GM23338 (cell line): ENCODE results near the gene TANGO6. TPM values are rescaled to one million over a fixed set of nuclear protein-coding genes. Genes with fewer than 3 reads are reported as not detected.

Experiments used
- ATAC-seq: fragments of 200-7000 bp; cut with Tn5 transposase; 3 replicates; pipeline ENCODE4 v1.9.1; 2020
- DNase-seq: peaks from one replicate; pipeline ENCODE4 v3.0.0-alpha.2; 2015; ENCODE audit warnings: low spot score
- H2AFZ ChIP-seq: fragments of 200-600 bp; sonication (generic); 2 replicates; pipeline ENCODE4 v1.8.0; 2016; ENCODE audit warnings: antibody characterized with exemption, mild to moderate bottlenecking, moderate library complexity
- H3F3A ChIP-seq: fragments of 200-600 bp; sonication (generic); replicated peaks from 2 replicates; pipeline ENCODE4 v1.8.0; 2017; ENCODE audit warnings: antibody characterized with exemption, mixed run types, low read depth
- H3K27ac ChIP-seq: fragments of 200-600 bp; sonication (generic); 2 replicates; pipeline ENCODE4 v1.6.1; 2016; ENCODE audit warnings: low read depth
- H3K27me3 ChIP-seq: fragments of 200-600 bp; sonication (generic); 2 replicates; pipeline ENCODE4 v1.8.0; 2016; ENCODE audit warnings: mild to moderate bottlenecking, mixed run types, moderate library complexity; ENCODE audit not compliant: insufficient read depth
- H3K36me3 ChIP-seq: fragments of 200-600 bp; sonication (generic); 2 replicates; pipeline ENCODE4 v1.8.0; 2016; ENCODE audit warnings: mild to moderate bottlenecking; ENCODE audit not compliant: insufficient read depth
- H3K4me1 ChIP-seq: fragments of 200-600 bp; sonication (generic); 2 replicates; pipeline ENCODE4 v1.8.0; 2016; ENCODE audit warnings: mild to moderate bottlenecking, moderate library complexity; ENCODE audit not compliant: insufficient read depth
- H3K4me2 ChIP-seq: fragments of 200-600 bp; sonication (generic); 2 replicates; pipeline ENCODE4 v1.7.1; 2017; ENCODE audit warnings: mixed run types
- H3K4me3 ChIP-seq: fragments of 200-600 bp; sonication (generic); 2 replicates; pipeline ENCODE4 v1.6.1; 2016; ENCODE audit warnings: mixed run types
- H3K79me2 ChIP-seq: fragments of 200-600 bp; sonication (generic); replicated peaks from 2 replicates; pipeline ENCODE4 v1.8.0; 2017; ENCODE audit warnings: mild to moderate bottlenecking; ENCODE audit not compliant: insufficient read depth
- H3K9me2 ChIP-seq: fragments of 200-600 bp; sonication (generic); 2 replicates; pipeline ENCODE4 v1.8.0; 2017; ENCODE audit not compliant: insufficient read depth
- H4K20me1 ChIP-seq: fragments of 200-600 bp; sonication (generic); replicated peaks from 2 replicates; pipeline ENCODE4 v1.8.0; 2017; ENCODE audit warnings: mild to moderate bottlenecking; ENCODE audit not compliant: insufficient read depth
- H3K27ac Mint-ChIP-seq: 2 replicates; pipeline ENCODE4 v1.8.0; 2020; ENCODE audit warnings: inconsistent platforms, mild to moderate bottlenecking, moderate library complexity, mixed read lengths
- H3K27me3 Mint-ChIP-seq: 3 replicates; pipeline ENCODE4 v1.8.0; 2022; ENCODE audit warnings: low read depth, mild to moderate bottlenecking, moderate library complexity, mixed read lengths, inconsistent platforms; ENCODE audit not compliant: insufficient read depth, poor library complexity
- H3K36me3 Mint-ChIP-seq: 3 replicates; pipeline ENCODE4 v1.8.0; 2021; ENCODE audit warnings: low read depth, mild to moderate bottlenecking, inconsistent platforms, moderate library complexity, mixed read lengths
- H3K4me1 Mint-ChIP-seq: 3 replicates; pipeline ENCODE4 v1.8.0; 2020; ENCODE audit warnings: mild to moderate bottlenecking, inconsistent platforms, mixed read lengths
- H3K4me3 Mint-ChIP-seq: 3 replicates; pipeline ENCODE4 v1.8.0; 2021; ENCODE audit warnings: moderate library complexity, mild to moderate bottlenecking, inconsistent platforms, mixed read lengths
- H3K9me3 Mint-ChIP-seq: 3 replicates; pipeline ENCODE4 v1.8.0; 2020; ENCODE audit warnings: moderate library complexity, mild to moderate bottlenecking, inconsistent platforms, mixed read lengths
- CREB1 ChIP-seq: fragments of 250-450 bp; sonication (Bioruptor Pico); IDR thresholded peaks from 2 replicates; pipeline ENCODE4 v1.5.0; 2020; ENCODE audit warnings: low read depth, mild to moderate bottlenecking, moderate library complexity
- CTCF ChIP-seq, 2 experiments: fragments of 200-600 bp in 1 of 2; sonication (generic) in 1 of 2; conservative IDR thresholded peaks; 2 replicates each; pipeline versions ENCODE4 v1.5.1 to v1.6.1; 2016 to 2017; ENCODE audit warnings: antibody characterized with exemption in 2 of 2, low read depth in 2 of 2, mild to moderate bottlenecking in 2 of 2, moderate library complexity in 1 of 2
- ETS1 ChIP-seq: IDR thresholded peaks from 2 replicates; pipeline ENCODE4 v1.6.1; 2016; ENCODE audit warnings: antibody characterized with exemption
- EZH2 ChIP-seq: fragments of 200-600 bp; sonication (generic); IDR thresholded peaks from one replicate; pipeline ENCODE4 v1.8.0; 2017; ENCODE audit warnings: antibody characterized with exemption, mild to moderate bottlenecking, low read depth; ENCODE audit not compliant: unreplicated experiment
- EZH2phosphoT487 ChIP-seq: fragments of 200-600 bp; sonication (generic); IDR thresholded peaks from one replicate; pipeline ENCODE4 v1.8.1; 2018; ENCODE audit warnings: antibody characterized with exemption; ENCODE audit not compliant: unreplicated experiment
- JUNB ChIP-seq: IDR thresholded peaks from one replicate; pipeline ENCODE4 v1.6.1; 2016; ENCODE audit warnings: antibody characterized with exemption; ENCODE audit not compliant: unreplicated experiment
- NANOG ChIP-seq: IDR thresholded peaks from 2 replicates; pipeline ENCODE4 v1.6.1; 2016; ENCODE audit warnings: antibody characterized with exemption, borderline replicate concordance
- POLR2AphosphoS5 ChIP-seq: IDR thresholded peaks from 2 replicates; pipeline ENCODE4 v1.6.1; 2016; ENCODE audit warnings: antibody characterized with exemption, low read depth
- REST ChIP-seq: IDR thresholded peaks from one replicate; pipeline ENCODE4 v1.6.1; 2018; ENCODE audit warnings: antibody characterized with exemption; ENCODE audit not compliant: unreplicated experiment
- STAT1 ChIP-seq: IDR thresholded peaks from one replicate; pipeline ENCODE4 v1.6.1; 2016; ENCODE audit warnings: antibody characterized with exemption; ENCODE audit not compliant: unreplicated experiment
- ZNF114 ChIP-seq: fragments of 250-450 bp; sonication (Bioruptor Pico); IDR thresholded peaks from 2 replicates; pipeline ENCODE4 v1.5.0; 2020; ENCODE audit warnings: mild to moderate bottlenecking, moderate library complexity
- ZNF331 ChIP-seq: fragments of 250-450 bp; sonication (Bioruptor Pico); IDR thresholded peaks from 2 replicates; pipeline ENCODE4 v1.5.0; 2020; ENCODE audit warnings: low read depth, mild to moderate bottlenecking, moderate library complexity
- polyA plus RNA-seq: library from polyadenylated mRNA; unstranded; fragments of >200 nt; fragmentation: Nextera tagmentation; extraction: Ambion mirVana; gene quantifications from 2 replicates; pipeline ENCODE4 v1.2.1, GENCODE V29; 2016
- total RNA-seq: library from RNA; depleted of rRNA; stranded (reverse); fragments of >200 nt; shearing (Covaris generic); gene quantifications from 2 replicates; pipeline ENCODE4 v1.2.3, GENCODE V29; 2014

TANGO6 gene
- total and polyA plus RNA-seq, 2 experiments from 2014 or later, result 7.2 to 23.2 TPM

GRCh38 chr16:69108064-69108904 lies 265.0 kb downstream of the TANGO6 start:
- peak overlapping the region; percentile 94 for H3K4me3 Mint-ChIP-seq
- ATAC-seq (peak; percentile 16), DNase-seq (peak; percentile 75)
- peak overlapping the region; percentile 95 for H3K4me3 ChIP-seq
- peaks cover 46% of the 10 kb centered on the region for H3K79me2 ChIP-seq
- H3K4me1 ChIP-seq, result peaks cover 32% of the 10 kb centered on the region
- H3K4me1 Mint-ChIP-seq, result peaks cover 43% of the 10 kb centered on the region
- no peak for TF ChIP-seq NANOG
- no peak for TF ChIP-seq CREB1
- peak; percentile 37; the same call in 1 of the 2 replicates for TF ChIP-seq POLR2AphosphoS5
- no peak for TF ChIP-seq ZNF114
- TF ChIP-seq CTCF (conservative IDR thresholded peaks at IDR 0.05; ENCODE audit: low read depth in 2 of 2), result 0 out of 4 replicates have a peak, but pooled peaks of 1 of the 2 experiments have one; percentile 5
- peaks cover 32% of the 10 kb centered on the region for H3K27me3 Mint-ChIP-seq
- H3K9me2 ChIP-seq, result no peaks in the 10 kb centered on the region
- no peaks in the 10 kb centered on the region for H3K9me3 Mint-ChIP-seq
- H4K20me1 ChIP-seq, result no peaks in the 10 kb centered on the region; the same call in 1 of the 2 replicates
- peak overlapping the region; percentile 84 for H3K27ac Mint-ChIP-seq
- peaks cover 51% of the 10 kb centered on the region for H3K36me3 Mint-ChIP-seq
- H3K27me3 ChIP-seq, result no peaks in the 10 kb centered on the region
- 0 out of 2 replicates have a peak overlapping the region, but pooled peaks have one; percentile 80 for H2AFZ ChIP-seq
- H3F3A ChIP-seq, result peaks cover 45% of the 10 kb centered on the region; the same call in 1 of the 2 replicates
- peak overlapping the region; percentile 99 for H3K4me2 ChIP-seq
- peak overlapping the region; percentile 83 for H3K27ac ChIP-seq
- peaks cover 31% of the 10 kb centered on the region for H3K36me3 ChIP-seq

- Histone ChIP-seq H3K4me3 (peak overlapping the region; percentile 95), H3K4me1 (peaks cover 32% of the 10 kb centered on the region), H3K27me3 (no peaks in the 10 kb centered on the region), H3K9me2 (no peaks in the 10 kb centered on the region), H2AFZ (no peak overlapping the region), H4K20me1 (no peaks in the 10 kb centered on the region; the same call in 1 of the 2 replicates), H3K4me2 (peak overlapping the region; percentile 99), H3K36me3 (peaks cover 37% of the 10 kb centered on the region), H3K79me2 (peaks cover 50% of the 10 kb centered on the region), H3F3A (peaks cover 49% of the 10 kb centered on the region; the same call in 1 of the 2 replicates), H3K27ac (peak overlapping the region; percentile 83)
- H3K27ac Mint-ChIP-seq, result peak overlapping the region; percentile 72; the same call in 1 of the 2 replicates
- peaks cover 28% of the 10 kb centered on the region for H3K27me3 Mint-ChIP-seq
- no peaks in the 10 kb centered on the region for H3K9me3 Mint-ChIP-seq
- H3K36me3 Mint-ChIP-seq, result peaks cover 57% of the 10 kb centered on the region
- H3K4me3 Mint-ChIP-seq, result peak overlapping the region; percentile 94
- H3K4me1 Mint-ChIP-seq, result peaks cover 43% of the 10 kb centered on the region
- ATAC-seq, result no peak
- TF ChIP-seq EZH2 (no peak), CTCF (conservative IDR thresholded peaks at IDR 0.05; ENCODE audit: low read depth in 2 of 2) (no peak), ETS1 (no peak), CREB1 (no peak), JUNB (no peak), NANOG (no peak), STAT1 (no peak), ZNF331 (CRISPR knock-in tag) (no peak), ZNF114 (no peak), REST (no peak), POLR2AphosphoS5 (no peak; the same call in 1 of the 2 replicates), EZH2phosphoT487 (no peak)
- no peak for DNase-seq
Observed at GRCh38 chr16:69108905-69109252, 265.5 kb downstream of the TANGO6 start.
